ENCODE results near the gene ZNF365.

GRCh38 chr10:62377026-62377415, 2.9 kb downstream of the ZNF365 start:
- TF ChIP-seq POLR2A (IDR thresholded peaks at IDR 0.05): no peak
- TF ChIP-seq CTCF (IDR thresholded peaks at IDR 0.05): no peak
